Thymus (tissue), 11 donors: ENCODE data around the gene HSPA1A. TPM values are rescaled to one million over a fixed set of nuclear protein-coding genes. Genes with fewer than 3 reads are reported as not detected.
A peak's percentile ranks its signal among the peaks of the same experiment; 100 is the strongest.
"Not testable (repeated sequence)": the region's sequence is repeated elsewhere in the genome, so short reads cannot be mapped to it uniquely, and the experiment has no call there.

Experiments used
- DNase-seq, 9 donors: peaks; one replicate each; pipeline ENCODE4 v3.0.0-alpha.2; 2013; ENCODE audit warnings: low spot score in 9 of 9, low read depth in 6 of 9, missing footprints in 1 of 9
- H3K27ac ChIP-seq, 2 donors: one replicate each; pipeline ENCODE4 v1.5.1; 2013; ENCODE audit warnings: control low read depth in 1 of 2, low read depth in 1 of 2, low read length in 1 of 2, mild to moderate bottlenecking in 1 of 2, moderate library complexity in 1 of 2
- H3K27me3 ChIP-seq, 2 donors: one replicate each; pipeline ENCODE4 v1.5.1; 2013; ENCODE audit warnings: low read length in 1 of 2; ENCODE audit not compliant: control insufficient read depth in 2 of 2, insufficient read depth in 1 of 2
- H3K36me3 ChIP-seq, 2 donors: one replicate each; pipeline ENCODE4 v1.5.1; 2013; ENCODE audit warnings: low read length in 1 of 2, mild to moderate bottlenecking in 1 of 2, moderate library complexity in 1 of 2; ENCODE audit not compliant: control insufficient read depth in 2 of 2, insufficient read depth in 2 of 2
- H3K4me1 ChIP-seq, 2 donors: one replicate each; pipeline ENCODE4 v1.5.1; 2013; ENCODE audit warnings: low read length in 2 of 2; ENCODE audit not compliant: control insufficient read depth in 2 of 2, insufficient read depth in 2 of 2
- H3K4me3 ChIP-seq, 2 donors: one replicate each; pipeline ENCODE4 v1.5.1; 2013; ENCODE audit warnings: low read length in 2 of 2, control low read depth in 1 of 2, mild to moderate bottlenecking in 1 of 2
- H3K9me3 ChIP-seq, 2 donors: one replicate each; pipeline ENCODE4 v1.5.1; 2013; ENCODE audit warnings: low read length in 1 of 2, mild to moderate bottlenecking in 1 of 2; ENCODE audit not compliant: control insufficient read depth in 2 of 2, insufficient read depth in 1 of 2
- WGBS: extraction: QIAGEN DNeasy Blood & Tissue Kit; methylation state at CpG from one replicate; pipeline ENCODE4 v1.1.7; 2013; 5-methylcytosine and 5-hydroxymethylcytosine counted together
- polyA plus RNA-seq: library from polyadenylated mRNA; stranded (reverse); fragments of 200-250 nt; gene quantifications from one replicate; pipeline ENCODE4 v1.2.3, GENCODE V29; 2013
- total RNA-seq: library from RNA; stranded (reverse); fragments of 120-200 nt; gene quantifications from one replicate; pipeline ENCODE4 v1.2.4, GENCODE V29; 2013
- donor health status: healthy.

Gene HSPA1A
- total and polyA plus RNA-seq, 2 donors = 68.8 to 73.8 TPM

DNA sequence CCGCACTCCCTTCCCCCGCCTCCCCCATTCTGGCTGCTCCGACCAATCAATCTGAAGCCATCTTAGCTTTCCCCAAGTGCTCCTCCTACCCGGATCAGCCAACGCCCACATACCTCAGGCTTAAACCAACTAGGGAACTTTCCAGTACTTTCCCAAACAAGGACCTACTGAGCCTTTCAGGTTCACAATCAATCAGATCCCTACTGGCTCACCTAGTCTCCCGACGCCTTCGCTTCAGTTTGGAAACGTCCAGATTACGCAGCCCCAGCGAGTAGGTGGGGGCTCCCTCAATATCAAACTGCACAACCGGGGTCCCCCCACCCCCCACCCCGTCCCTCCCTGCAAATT lies 692 bp upstream of the HSPA1A start:
- Histone ChIP-seq H3K27me3 (peaks cover 0 to 29% of the 10 kb centered on the region in 2 donors), H3K4me3 (peak overlapping the region; percentile 45 to 64), H3K4me1 (peaks cover 6 to 34% of the 10 kb centered on the region in 2 donors), H3K27ac (peak overlapping the region; percentile 82 to 91), H3K9me3 (peaks cover 0 to 4% of the 10 kb centered on the region in 2 donors), H3K36me3 (peaks cover 0 to 7% of the 10 kb centered on the region in 2 donors)
- under 1% methylated on average over 13 of the region's 13 CpGs for WGBS
- peak in 3 of 9 donors; percentile 63 to 79 (median 69) for DNase-seq

DNA sequence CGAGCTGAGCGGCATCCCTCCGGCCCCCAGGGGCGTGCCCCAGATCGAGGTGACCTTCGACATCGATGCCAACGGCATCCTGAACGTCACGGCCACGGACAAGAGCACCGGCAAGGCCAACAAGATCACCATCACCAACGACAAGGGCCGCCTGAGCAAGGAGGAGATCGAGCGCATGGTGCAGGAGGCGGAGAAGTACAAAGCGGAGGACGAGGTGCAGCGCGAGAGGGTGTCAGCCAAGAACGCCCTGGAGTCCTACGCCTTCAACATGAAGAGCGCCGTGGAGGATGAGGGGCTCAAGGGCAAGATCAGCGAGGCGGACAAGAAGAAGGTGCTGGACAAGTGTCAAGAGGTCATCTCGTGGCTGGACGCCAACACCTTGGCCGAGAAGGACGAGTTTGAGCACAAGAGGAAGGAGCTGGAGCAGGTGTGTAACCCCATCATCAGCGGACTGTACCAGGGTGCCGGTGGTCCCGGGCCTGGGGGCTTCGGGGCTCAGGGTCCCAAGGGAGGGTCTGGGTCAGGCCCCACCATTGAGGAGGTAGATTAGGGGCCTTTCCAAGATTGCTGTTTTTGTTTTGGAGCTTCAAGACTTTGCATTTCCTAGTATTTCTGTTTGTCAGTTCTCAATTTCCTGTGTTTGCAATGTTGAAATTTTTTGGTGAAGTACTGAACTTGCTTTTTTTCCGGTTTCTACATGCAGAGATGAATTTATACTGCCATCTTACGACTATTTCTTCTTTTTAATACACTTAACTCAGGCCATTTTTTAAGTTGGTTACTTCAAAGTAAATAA lies 2.0 kb downstream of the HSPA1A start:
- peak in 1 of 9 donors; percentile 57 for DNase-seq
- peaks cover 0 to 12% of the 10 kb centered on the region in 2 donors for H3K9me3 ChIP-seq
- H3K27ac ChIP-seq = peak overlapping the region; percentile 50 to 91
- peaks cover 0 to 39% of the 10 kb centered on the region in 2 donors for H3K27me3 ChIP-seq
- H3K4me3 ChIP-seq = peak overlapping the region in 1 of 2 donors; percentile 42
- not testable (repeated sequence) for H3K36me3 ChIP-seq
- peaks cover 12 to 45% of the 10 kb centered on the region in 2 donors for H3K4me1 ChIP-seq
- 33% methylated on average over 15 of the region's 37 CpGs for WGBS

DNA sequence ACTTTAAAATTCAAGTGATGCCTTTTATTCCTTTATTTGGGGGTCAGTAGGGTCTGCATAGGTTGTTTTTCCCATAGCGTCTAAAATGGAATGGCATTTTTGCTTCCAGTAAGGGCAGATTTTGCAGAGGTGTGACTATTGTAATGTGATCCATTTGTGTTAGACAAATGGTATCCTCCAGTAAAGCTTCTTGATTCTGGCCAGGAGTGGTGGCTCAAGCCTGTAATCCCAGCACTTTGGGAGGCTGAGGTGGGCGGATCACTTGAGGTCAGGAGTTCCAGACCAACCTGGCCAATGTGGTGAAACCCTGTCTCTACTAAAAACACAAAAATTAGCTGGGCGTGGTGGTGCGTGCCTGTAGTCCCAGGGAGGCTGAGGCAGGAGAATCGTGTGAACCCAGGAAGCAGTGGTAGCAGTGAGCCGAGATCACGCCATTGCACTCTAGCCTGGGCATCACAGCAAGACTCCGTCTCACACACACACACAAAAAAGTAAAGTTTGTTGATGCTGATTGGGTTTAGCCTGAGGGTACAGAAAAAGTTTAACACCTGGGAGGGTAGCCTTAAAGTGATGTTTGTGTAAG lies 2.7 kb downstream of the HSPA1A start:
- DNase-seq = not testable (repeated sequence)
- H3K4me1 ChIP-seq = peaks cover 15 to 49% of the 10 kb centered on the region in 2 donors

DNA sequence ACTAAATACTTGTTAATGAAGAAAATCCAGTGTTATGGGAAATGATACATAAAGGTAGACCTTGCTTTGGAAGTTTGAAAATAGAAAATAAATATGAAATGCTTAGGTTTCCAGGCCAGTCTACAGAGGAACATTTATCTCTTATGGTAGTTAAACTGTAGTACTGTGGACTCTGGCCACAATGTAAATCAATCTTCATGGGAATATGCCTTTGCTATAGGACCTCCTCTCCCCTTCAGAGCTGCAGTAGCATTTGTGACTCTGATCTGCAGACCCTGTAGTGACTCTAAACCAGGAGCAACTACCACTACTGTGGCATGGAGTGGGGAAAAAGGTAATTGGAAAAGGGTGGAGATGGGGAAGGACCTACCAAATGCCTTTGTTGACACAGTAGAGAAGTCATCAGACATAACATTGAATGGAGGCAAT lies 4.5 kb downstream of the HSPA1A start:
- Histone ChIP-seq H3K4me3 (no peak overlapping the region), H3K9me3 (peaks cover 0 to 8% of the 10 kb centered on the region in 2 donors), H3K36me3 (no peaks in the 10 kb centered on the region), H3K27me3 (peaks cover 0 to 21% of the 10 kb centered on the region in 2 donors), H3K27ac (no peak overlapping the region), H3K4me1 (peaks cover 9 to 34% of the 10 kb centered on the region in 2 donors)
- no peak for DNase-seq

More for the DNA sequence above, 2.7 kb downstream of the HSPA1A start:
- Histone ChIP-seq H3K27ac (peak overlapping the region; percentile 43 to 50), H3K9me3 (peaks cover 0 to 12% of the 10 kb centered on the region in 2 donors), H3K4me3 (peak overlapping the region; percentile 4 to 42), H3K27me3 (peaks cover 0 to 39% of the 10 kb centered on the region in 2 donors)
- H3K36me3 ChIP-seq = not testable (repeated sequence)
- WGBS = 75% methylated on average over 8 of the region's 8 CpGs

DNA sequence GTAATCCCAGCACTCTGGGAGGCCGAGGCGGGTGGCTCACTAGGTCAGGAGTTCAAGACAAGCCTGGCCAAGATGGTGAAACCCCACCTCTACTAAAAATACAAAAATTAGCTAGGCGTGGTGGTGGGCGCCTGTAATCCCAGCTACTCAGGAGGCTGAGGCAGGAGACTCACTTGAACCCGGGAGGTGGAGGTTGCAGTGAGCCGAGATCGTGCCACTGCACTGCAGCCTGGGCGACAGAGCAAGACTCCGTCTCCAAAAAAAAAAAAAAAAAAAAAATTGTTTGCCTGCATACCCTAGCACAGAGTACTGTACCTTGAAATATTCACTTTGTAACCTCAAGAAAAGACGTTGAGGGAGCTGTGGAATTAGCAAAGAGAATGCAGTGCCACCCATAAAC lies 5.1 kb downstream of the HSPA1A start:
- H3K27ac ChIP-seq, DNase-seq, H3K9me3 ChIP-seq, H3K4me3 ChIP-seq, H3K36me3 ChIP-seq: not testable (repeated sequence)
- peaks cover 0 to 16% of the 10 kb centered on the region in 2 donors for H3K27me3 ChIP-seq
- 97% methylated on average over 10 of the region's 10 CpGs for WGBS
- peaks cover 9 to 30% of the 10 kb centered on the region in 2 donors for H3K4me1 ChIP-seq

DNA sequence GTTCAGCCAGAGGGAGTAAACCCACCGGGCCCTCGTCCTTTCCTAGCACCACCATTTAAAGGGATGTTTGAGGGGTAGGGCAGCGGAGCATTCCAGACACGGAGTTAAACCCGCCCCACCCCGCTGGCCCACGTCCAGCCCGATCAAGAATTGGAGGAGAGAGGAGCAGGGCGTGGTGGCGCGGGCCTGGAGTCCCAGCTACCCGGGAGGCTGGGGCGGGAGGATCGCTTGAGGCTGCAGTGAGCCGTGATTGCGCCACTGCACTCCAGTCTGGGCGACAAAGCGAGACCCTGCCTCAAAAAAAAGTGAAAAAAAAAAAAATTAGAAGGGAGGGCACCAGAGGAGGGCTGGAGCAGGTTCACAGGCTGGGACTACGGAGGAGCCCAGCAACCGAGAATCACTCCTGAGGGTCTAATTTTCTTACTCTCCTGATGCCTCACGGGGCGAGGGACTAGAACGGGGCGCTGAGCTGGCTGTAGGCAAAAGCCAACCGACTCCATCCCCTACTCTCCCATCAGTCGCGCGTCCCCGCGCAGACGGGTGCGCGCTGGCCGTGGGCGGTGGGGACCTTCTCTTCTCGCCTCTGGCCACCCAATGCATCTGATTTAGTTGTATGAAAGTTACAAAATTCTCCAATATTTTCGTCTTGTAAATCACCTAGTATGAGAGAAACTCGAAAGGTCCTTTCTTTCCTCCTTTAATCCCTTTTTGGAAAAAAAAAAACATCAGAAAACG lies 6.1 kb downstream of the HSPA1A start:
- no peaks in the 10 kb centered on the region for H3K36me3 ChIP-seq
- peaks cover 0 to 13% of the 10 kb centered on the region in 2 donors for H3K27me3 ChIP-seq
- 14% methylated on average over 39 of the region's 39 CpGs for WGBS
- peaks cover 0 to 8% of the 10 kb centered on the region in 2 donors for H3K9me3 ChIP-seq
- H3K4me3 ChIP-seq = peak overlapping the region; percentile 79 to 80
- H3K4me1 ChIP-seq = peaks cover 11 to 33% of the 10 kb centered on the region in 2 donors
- peak overlapping the region; percentile 85 to 89 for H3K27ac ChIP-seq
- DNase-seq = peak in 2 of 9 donors; percentile 52 to 53

DNA sequence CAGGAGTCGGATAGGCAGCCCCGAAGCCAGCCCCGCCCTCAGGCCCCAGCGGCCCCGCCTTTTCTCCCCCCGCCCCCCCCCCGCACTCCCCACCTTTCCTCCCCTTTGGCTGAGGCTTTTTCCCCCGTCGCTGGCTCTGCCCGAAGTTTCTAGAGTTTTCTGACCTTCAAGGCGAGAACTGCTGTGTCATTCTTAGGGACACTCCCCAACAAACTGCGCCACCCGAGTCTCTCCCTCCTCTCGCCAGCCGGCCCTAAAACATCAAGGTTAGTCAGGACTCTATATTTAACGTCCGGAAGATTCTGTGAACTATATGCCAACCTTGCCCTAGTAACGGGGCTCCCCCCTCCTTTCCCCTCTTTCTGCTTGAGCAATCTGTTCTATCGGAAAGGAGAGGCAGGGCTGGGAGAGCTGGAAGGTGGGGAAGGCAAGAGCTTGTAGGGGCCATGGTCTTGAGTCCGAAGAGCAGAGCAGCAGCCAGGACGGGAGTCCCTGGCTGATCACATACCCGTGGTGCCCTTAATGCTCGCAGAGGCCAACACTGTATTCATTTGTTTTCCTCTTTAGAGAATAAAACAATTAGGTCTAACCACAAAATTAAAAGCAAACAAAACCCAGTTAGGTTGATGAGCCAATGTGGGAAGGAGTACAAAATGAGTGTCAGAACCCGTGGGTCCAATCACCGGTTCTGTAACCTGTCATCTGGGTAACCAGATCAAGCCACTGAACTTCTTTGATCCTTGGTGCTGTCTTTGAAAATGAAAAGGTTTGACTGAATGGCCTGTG lies 6.9 kb downstream of the HSPA1A start:
- H3K27me3 ChIP-seq = peaks cover 0 to 21% of the 10 kb centered on the region in 2 donors
- H3K4me1 ChIP-seq = peaks cover 15 to 41% of the 10 kb centered on the region in 2 donors
- DNase-seq = peak in 4 of 9 donors; percentile 44 to 79 (median 70)
- peak overlapping the region; percentile 79 to 80 for H3K4me3 ChIP-seq
- peaks cover 0 to 9% of the 10 kb centered on the region in 2 donors for H3K9me3 ChIP-seq
- H3K27ac ChIP-seq = peak overlapping the region; percentile 80 to 87
- 10% methylated on average over 24 of the region's 25 CpGs for WGBS
- H3K36me3 ChIP-seq = no peaks in the 10 kb centered on the region

DNA sequence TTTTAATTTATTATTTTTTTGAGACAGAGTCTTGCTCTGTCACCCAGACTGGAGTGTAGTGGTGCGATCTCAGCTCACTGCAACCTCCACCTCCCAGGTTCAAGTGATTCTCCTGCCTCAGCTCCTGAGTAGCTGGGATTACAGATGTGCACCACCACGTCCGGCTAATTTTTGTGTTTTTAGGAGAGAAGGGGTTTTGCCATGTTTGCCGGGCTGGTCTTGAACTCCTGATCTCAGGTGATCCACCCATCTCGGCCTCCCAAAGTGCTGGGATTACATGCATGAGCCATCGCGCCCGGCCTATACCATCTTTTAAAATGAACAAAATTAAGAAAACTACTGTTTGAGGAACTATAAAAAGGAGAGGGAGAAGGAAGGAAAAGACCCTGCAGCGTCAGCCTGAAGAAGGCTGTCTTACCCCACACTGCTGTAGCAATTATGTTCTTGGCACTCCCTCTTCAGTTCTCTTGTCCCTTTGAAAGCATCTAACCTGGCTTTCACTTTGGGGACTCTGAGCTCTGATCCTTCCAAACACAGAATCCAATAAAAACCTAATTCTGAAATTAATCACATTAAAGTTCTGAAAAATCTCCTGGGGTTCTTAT lies 8.4 kb downstream of the HSPA1A start:
- H3K27ac ChIP-seq, DNase-seq, H3K36me3 ChIP-seq, H3K4me3 ChIP-seq: not testable (repeated sequence)
- WGBS = 81% methylated on average over 9 of the region's 9 CpGs
- H3K4me1 ChIP-seq = peaks cover 15 to 37% of the 10 kb centered on the region in 2 donors
- peaks cover 0 to 28% of the 10 kb centered on the region in 2 donors for H3K27me3 ChIP-seq
- peaks cover 0 to 12% of the 10 kb centered on the region in 2 donors for H3K9me3 ChIP-seq
